ENCODE measurements around the gene PRDM15. TPM values are rescaled to one million over a fixed set of nuclear protein-coding genes. Genes with fewer than 3 reads are reported as not detected.

PRDM15 gene
- total RNA-seq, 2 experiments from 2014 or later = 10.4 to 12.0 TPM

GRCh38 chr21:41750532-41751151 is 128.5 kb downstream of the PRDM15 start:
- H3K4me1 Mint-ChIP-seq (ENCODE audit: low read depth) = no peaks in the 10 kb centered on the region
- no peaks in the 10 kb centered on the region for H3K36me3 Mint-ChIP-seq (ENCODE audit: low read depth)
- ChIA-PET CTCF (no interaction called here), POLR2A (no interaction called here)
- H3K9me3 Mint-ChIP-seq = no peaks in the 10 kb centered on the region
- H3K9me3 ChIP-seq (ENCODE audit: control insufficient read depth in 1 of 2, insufficient read depth in 1 of 2, low read length in 2 of 2) = no peaks in the 10 kb centered on the region
- no peaks in the 10 kb centered on the region for H3K27me3 ChIP-seq (ENCODE audit: control insufficient read depth in 1 of 2, insufficient read depth in 2 of 2, low read length in 2 of 2)
- DNase-seq (no peak), ATAC-seq (ENCODE audit: poor library complexity) (no peak)
- H3K4me3 ChIP-seq (ENCODE audit: low read length) = no peak overlapping the region
- no peak overlapping the region for H3K27ac ChIP-seq (ENCODE audit: low read depth in 1 of 2, low read length in 2 of 2)
- no peak for TF ChIP-seq CTCF (IDR thresholded peaks at IDR 0.05)
- no peaks in the 10 kb centered on the region for H3K36me3 ChIP-seq (ENCODE audit: insufficient read depth, low read length)
- H3K27ac Mint-ChIP-seq = no peak overlapping the region
- intact Hi-C loops (cut with DNase I, micrococcal nuclease) = no loop called here
- H3K27me3 Mint-ChIP-seq = no peaks in the 10 kb centered on the region
- no peaks in the 10 kb centered on the region for H3K4me1 ChIP-seq (ENCODE audit: insufficient read depth, low read length)
- H3K4me3 Mint-ChIP-seq = no peak overlapping the region

DNA sequence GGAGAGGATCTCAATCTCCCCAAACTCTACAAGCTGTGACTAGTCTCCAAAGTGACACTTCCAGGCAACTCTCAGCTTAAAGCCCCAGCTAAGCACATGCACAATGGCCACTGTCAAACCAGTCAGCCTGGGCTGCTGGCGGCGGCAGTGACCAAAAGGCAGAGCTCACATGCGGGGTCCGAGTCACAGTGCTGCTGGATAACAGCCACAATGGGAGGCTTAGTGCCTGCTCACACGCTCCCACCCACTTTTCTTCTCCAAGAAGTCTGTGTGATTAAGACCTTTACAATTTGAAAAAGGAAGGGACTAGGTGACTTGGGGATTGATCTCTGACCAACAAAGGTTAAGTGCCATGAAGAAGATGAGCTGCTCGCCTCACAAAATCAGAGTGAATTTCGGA is 129.1 kb downstream of the PRDM15 start:
- no peaks in the 10 kb centered on the region for H3K27me3 ChIP-seq (ENCODE audit: control insufficient read depth in 1 of 2, insufficient read depth in 2 of 2, low read length in 2 of 2)
- DNase-seq (no peak), ATAC-seq (ENCODE audit: poor library complexity) (no peak)
- no peak overlapping the region for H3K4me3 ChIP-seq (ENCODE audit: low read length)
- no peaks in the 10 kb centered on the region for H3K4me1 Mint-ChIP-seq (ENCODE audit: low read depth)
- ChIA-PET CTCF (no interaction called here), POLR2A (no interaction called here)
- no peaks in the 10 kb centered on the region for H3K36me3 Mint-ChIP-seq (ENCODE audit: low read depth)
- H3K27ac Mint-ChIP-seq = no peak overlapping the region
- H3K9me3 ChIP-seq (ENCODE audit: control insufficient read depth in 1 of 2, insufficient read depth in 1 of 2, low read length in 2 of 2) = no peaks in the 10 kb centered on the region
- H3K27me3 Mint-ChIP-seq = no peaks in the 10 kb centered on the region
- intact Hi-C loops (cut with DNase I, micrococcal nuclease) = no loop called here
- H3K4me1 ChIP-seq (ENCODE audit: insufficient read depth, low read length) = no peaks in the 10 kb centered on the region
- TF ChIP-seq CTCF (IDR thresholded peaks at IDR 0.05) = no peak
- no peak overlapping the region for H3K27ac ChIP-seq (ENCODE audit: low read depth in 1 of 2, low read length in 2 of 2)
- no peak overlapping the region for H3K4me3 Mint-ChIP-seq
- no peaks in the 10 kb centered on the region for H3K9me3 Mint-ChIP-seq
- no peaks in the 10 kb centered on the region for H3K36me3 ChIP-seq (ENCODE audit: insufficient read depth, low read length)

GRCh38 chr21:41749286-41749685 is 129.9 kb downstream of the PRDM15 start:
- Histone ChIP-seq H3K4me3 (ENCODE audit: low read length) (no peak overlapping the region), H3K27me3 (ENCODE audit: control insufficient read depth in 1 of 2, insufficient read depth in 2 of 2, low read length in 2 of 2) (no peaks in the 10 kb centered on the region), H3K4me1 (ENCODE audit: insufficient read depth, low read length) (no peaks in the 10 kb centered on the region), H3K27ac (ENCODE audit: low read depth in 1 of 2, low read length in 2 of 2) (no peak overlapping the region), H3K9me3 (ENCODE audit: control insufficient read depth in 1 of 2, insufficient read depth in 1 of 2, low read length in 2 of 2) (peaks cover 0 to 2% of the 10 kb centered on the region in 2 experiments), H3K36me3 (ENCODE audit: insufficient read depth, low read length) (no peaks in the 10 kb centered on the region)
- ChIA-PET POLR2A (no interaction called here), CTCF (no interaction called here)
- no peak overlapping the region for H3K4me3 Mint-ChIP-seq
- no peaks in the 10 kb centered on the region for H3K36me3 Mint-ChIP-seq (ENCODE audit: low read depth)
- H3K27ac Mint-ChIP-seq = no peak overlapping the region
- intact Hi-C loops (cut with DNase I, micrococcal nuclease) = no loop called here
- no peaks in the 10 kb centered on the region for H3K9me3 Mint-ChIP-seq
- ATAC-seq (ENCODE audit: poor library complexity) (no peak), DNase-seq (no peak)
- no peaks in the 10 kb centered on the region for H3K4me1 Mint-ChIP-seq (ENCODE audit: low read depth)
- TF ChIP-seq CTCF (IDR thresholded peaks at IDR 0.05) = no peak
- no peaks in the 10 kb centered on the region for H3K27me3 Mint-ChIP-seq

Other genes starting within 250 kb of the PRDM15 start
- gene RIPK4, start 112.3 kb downstream of the PRDM15 start, total RNA-seq = 1 to 10 TPM; 2.5 to 3.0 TPM
- gene C2CD2, start 74.7 kb upstream of the PRDM15 start, total RNA-seq = 1 to 10 TPM; 8.2 to 8.8 TPM
- gene ZBTB21, start 131.0 kb upstream of the PRDM15 start, total RNA-seq = 100 to 1,000 TPM; 132 to 139 TPM
- gene UMODL1, start 192.0 kb upstream of the PRDM15 start, total RNA-seq = under 1 TPM; 0.42 to 0.49 TPM